Ramos (cell line): ENCODE measurements around the gene SHISAL2B.
"Not testable (repeated sequence)": the region's sequence is repeated elsewhere in the genome, so short reads cannot be mapped to it uniquely, and the experiment has no call there.

ENCODE experiments used
- in situ Hi-C: fragments of 300-500 bp; cut with MboI; formaldehyde crosslinking; loops from one replicate; pipeline ENCODE4 v1.14.3; 2022; ENCODE audit warnings: low sequenced_read_pairs; ENCODE audit not compliant: unreplicated experiment

The SHISAL2B gene

GRCh38 chr5:64693636-64694035 is 3.3 kb downstream of the SHISAL2B start:
- in situ Hi-C loops, result no loop called here

GRCh38 chr5:64696414-64696813 is 6.1 kb downstream of the SHISAL2B start:
- in situ Hi-C loops, result not testable (repeated sequence)

GRCh38 chr5:64700765-64701164 is 10.5 kb downstream of the SHISAL2B start:
- in situ Hi-C loops, result no loop called here

- in situ Hi-C loops, result not testable (repeated sequence)
Observed at GRCh38 chr5:64706074-64706473, 15.8 kb downstream of the SHISAL2B start.

- in situ Hi-C loops, result no loop called here
Observed at GRCh38 chr5:64707191-64707590, 16.9 kb downstream of the SHISAL2B start.

GRCh38 chr5:64714495-64714894 is 24.2 kb downstream of the SHISAL2B start:
- in situ Hi-C loops, result not testable (repeated sequence)

GRCh38 chr5:64722588-64722987 is 32.3 kb downstream of the SHISAL2B start:
- in situ Hi-C loops, result no loop called here

GRCh38 chr5:64727150-64727549 is 36.8 kb downstream of the SHISAL2B start:
- in situ Hi-C loops, result no loop called here

- in situ Hi-C loops, result no loop called here
Observed at GRCh38 chr5:64742411-64742810, 52.1 kb downstream of the SHISAL2B start.

GRCh38 chr5:64742821-64743220 is 52.5 kb downstream of the SHISAL2B start:
- in situ Hi-C loops, result no loop called here

- in situ Hi-C loops, result no loop called here
Observed at GRCh38 chr5:64744914-64745313, 54.6 kb downstream of the SHISAL2B start.

- in situ Hi-C loops, result no loop called here
Observed at GRCh38 chr5:64746446-64746845, 56.1 kb downstream of the SHISAL2B start.

- in situ Hi-C loops, result no loop called here
Observed at GRCh38 chr5:64749385-64749784, 59.1 kb downstream of the SHISAL2B start.

- in situ Hi-C loops, result no loop called here
Observed at GRCh38 chr5:64754066-64754465, 63.8 kb downstream of the SHISAL2B start.

- in situ Hi-C loops, result no loop called here
Observed at GRCh38 chr5:64758901-64759300, 68.6 kb downstream of the SHISAL2B start.

GRCh38 chr5:64759960-64760660 is 69.8 kb downstream of the SHISAL2B start:
- in situ Hi-C loops, result no loop called here

- in situ Hi-C loops, result no loop called here
Observed at GRCh38 chr5:64763948-64764503, 73.7 kb downstream of the SHISAL2B start.

GRCh38 chr5:64765804-64766504 is 75.7 kb downstream of the SHISAL2B start:
- in situ Hi-C loops, result no loop called here

- in situ Hi-C loops, result no loop called here
Observed at GRCh38 chr5:64766941-64767340, 76.6 kb downstream of the SHISAL2B start.
